Adrenal gland (tissue), 12 donors: ENCODE results near the gene BEND6. TPM values are rescaled to one million over a fixed set of nuclear protein-coding genes. Genes with fewer than 3 reads are reported as not detected.

Source experiments
- DNase-seq, 7 donors: peaks; one replicate each; pipeline ENCODE4 v3.0.0-alpha.2; 2019 to 2020
- H3K27ac ChIP-seq, 5 donors: fragments of 200-600 bp; sonication (generic) in 4 of 5; 1 replicate in 3 of 5; 2 replicates in 2 of 5; pipeline versions ENCODE4 v1.5.1 to v1.8.0; 2016 to 2020; ENCODE audit warnings: mild to moderate bottlenecking in 1 of 5
- H3K27me3 ChIP-seq: fragments of 200-600 bp; 2 replicates; pipeline ENCODE4 v1.8.0; 2021
- H3K36me3 ChIP-seq, 2 donors: fragments of 200-600 bp; replicated peaks in 1 of 2; 1 replicate in 1 of 2; 2 replicates in 1 of 2; pipeline versions ENCODE4 v1.5.1 to v1.8.0; 2018 to 2022
- H3K4me1 ChIP-seq, 2 donors: fragments of 200-600 bp; replicated peaks in 1 of 2; 1 replicate in 1 of 2; 2 replicates in 1 of 2; pipeline versions ENCODE4 v1.5.1 to v1.8.0; 2018 to 2021
- H3K4me3 ChIP-seq, 4 donors: fragments of 200-600 bp; sonication (generic) in 3 of 4; one replicate each; pipeline ENCODE4 v1.5.1; 2016 to 2018
- H3K9me3 ChIP-seq, 3 donors: fragments of 200-600 bp; sonication (generic) in 1 of 3; replicated peaks in 1 of 3; 1 replicate in 2 of 3; 2 replicates in 1 of 3; pipeline versions ENCODE4 v1.5.1 to v1.8.0; 2016 to 2021
- CTCF ChIP-seq, 6 experiments: fragments of 450-650 bp in 4 of 6; fragments of 200-600 bp in 2 of 6; sonication (generic) in 1 of 6; IDR thresholded peaks; 1 replicate in 5 of 6; 2 replicates in 1 of 6; pipeline versions ENCODE4 v1.5.1 to v1.8.0; 2016 to 2021; ENCODE audit warnings: antibody characterized with exemption in 6 of 6, mild to moderate bottlenecking in 2 of 6, moderate library complexity in 1 of 6
- POLR2A ChIP-seq, 2 donors: fragments of 450-650 bp; IDR thresholded peaks; one replicate each; pipeline ENCODE4 v1.6.1; 2017; ENCODE audit warnings: antibody characterized with exemption in 2 of 2, mild to moderate bottlenecking in 2 of 2, moderate library complexity in 1 of 2
- WGBS, 4 donors: extraction: QIAGEN DNeasy Blood & Tissue Kit in 2 of 4; methylation state at CpG; one replicate each; pipeline versions ENCODE4 v1.1.5 to v1.1.7; 2013 to 2017; 5-methylcytosine and 5-hydroxymethylcytosine counted together
- intact Hi-C, 2 donors: fragments of 100-400 bp; cut with DNase I; formaldehyde crosslinking; loops; one replicate each; pipeline versions ENCODE4 v1.14.1 to v1.15.0; 2022 to 2023
- polyA plus RNA-seq, 3 donors: library from polyadenylated mRNA; stranded (reverse); fragments of 200-250 nt in 2 of 3; fragments of 350-450 nt in 1 of 3; fragmentation: Illumina TruSeq in 1 of 3; extraction: RNeasy Lipid Tissue Mini Kit (QIAGEN cat#74804) in 1 of 3; gene quantifications; one replicate each; pipeline ENCODE4 v1.2.3, GENCODE V29; 2013 to 2014
- total RNA-seq, 9 donors: library from RNA; depleted of rRNA in 4 of 9; stranded (reverse); fragments of >200 nt in 4 of 9; fragments of 120-200 nt in 1 of 9; fragmentation: NEBNext Ultra II Directional in 1 of 9; extraction: Animal tissue kit (Norgen Biotek cat#: 25700) in 1 of 9; gene quantifications; one replicate each; pipeline versions ENCODE4 v1.1.0 to v1.2.4, GENCODE V29; 2013 to 2023
- donor health status: healthy with polysubstance abuse.
- donor health status: Bipolar disorder and iron deficiency.
- donor health status: DM: yes; HTN: yes; CAD: no.
- donor health status: DM: no; HTN: no; CAD: no.
- donor health status: DM: no; HTN: no; CAD: no.
- donor health status: DM: yes; HTN: yes; CAD: no.

BEND6 gene
- total and polyA plus RNA-seq, 12 donors = 0.67 to 6.0 (median 1.2) TPM; not detected in 1

GRCh38 chr6:56909115-56909907 is 45.6 kb upstream of the BEND6 start:
- Histone ChIP-seq H3K4me1 (peaks cover 0 to 7% of the 10 kb centered on the region in 2 donors), H3K27me3 (peaks cover 1% of the 10 kb centered on the region), H3K27ac (no peak overlapping the region), H3K9me3 (no peaks in the 10 kb centered on the region), H3K4me3 (no peak overlapping the region), H3K36me3 (no peaks in the 10 kb centered on the region)
- 61 to 72% (median 66%) methylated on average over 4 of the region's 4 CpGs for WGBS, 4 donors
- TF ChIP-seq CTCF (IDR thresholded peaks at IDR 0.05) (no peak), POLR2A (IDR thresholded peaks at IDR 0.05) (no peak)
- intact Hi-C loops = loop anchor here (5.0 to 10.0 kb wide), 3 partner anchors 105 to 413 kb away; no protein-coding TSS in a partner anchor
- DNase-seq = no peak

GRCh38 chr6:56911847-56912246 is 43.1 kb upstream of the BEND6 start:
- H3K27me3 ChIP-seq = peaks cover 6% of the 10 kb centered on the region
- H3K9me3 ChIP-seq = no peaks in the 10 kb centered on the region
- 73 to 87% (median 78%) methylated on average over 1 of the region's 1 CpG for WGBS, 4 donors
- intact Hi-C loops = no loop called here
- H3K4me1 ChIP-seq = no peaks in the 10 kb centered on the region
- H3K36me3 ChIP-seq = no peaks in the 10 kb centered on the region
- TF ChIP-seq CTCF (IDR thresholded peaks at IDR 0.05) (no peak), POLR2A (IDR thresholded peaks at IDR 0.05) (no peak)
- no peak overlapping the region for H3K4me3 ChIP-seq
- DNase-seq = no peak
- no peak overlapping the region for H3K27ac ChIP-seq

GRCh38 chr6:56913285-56914074 is 41.4 kb upstream of the BEND6 start:
- H3K27ac ChIP-seq = peak overlapping the region in 1 of 5 donors; percentile 48
- H3K9me3 ChIP-seq = no peaks in the 10 kb centered on the region
- intact Hi-C loops = no loop called here
- TF ChIP-seq POLR2A (IDR thresholded peaks at IDR 0.05) (no peak), CTCF (IDR thresholded peaks at IDR 0.05) (no peak)
- H3K27me3 ChIP-seq = peaks cover 6% of the 10 kb centered on the region
- DNase-seq = no peak
- H3K36me3 ChIP-seq = no peaks in the 10 kb centered on the region
- H3K4me1 ChIP-seq = no peaks in the 10 kb centered on the region
- WGBS, 4 donors = 43 to 52% (median 44%) methylated on average over 3 of the region's 3 CpGs
- no peak overlapping the region for H3K4me3 ChIP-seq
